Esophagus muscularis mucosa (tissue), 4 donors: ENCODE data around the gene PPP1R37. TPM values are rescaled to one million over a fixed set of nuclear protein-coding genes. Genes with fewer than 3 reads are reported as not detected.

Source experiments
- DNase-seq: peaks from one replicate; pipeline ENCODE4 v3.0.0-alpha.2; 2017; ENCODE audit errors: extremely low spot score
- H3K27ac ChIP-seq, 4 donors: fragments of 200-600 bp; sonication (generic); replicated peaks in 1 of 4; 1 replicate in 3 of 4; 2 replicates in 1 of 4; pipeline ENCODE4 v1.5.1; 2016 to 2019; ENCODE audit warnings: mild to moderate bottlenecking in 1 of 4
- H3K27me3 ChIP-seq, 4 donors: fragments of 200-600 bp; sonication (generic); one replicate each; pipeline versions ENCODE4 v1.5.1 to v1.6.0; 2016 to 2019
- H3K36me3 ChIP-seq, 4 donors: fragments of 200-600 bp; sonication (generic); one replicate each; pipeline ENCODE4 v1.5.1; 2016 to 2019
- H3K4me1 ChIP-seq, 4 donors: fragments of 200-600 bp; sonication (generic); one replicate each; pipeline ENCODE4 v1.5.1; 2016 to 2019
- H3K4me3 ChIP-seq, 4 donors: fragments of 200-600 bp; sonication (generic); 1 replicate in 2 of 4; 2 replicates in 2 of 4; pipeline ENCODE4 v1.5.1; 2016 to 2019; ENCODE audit warnings: mild to moderate bottlenecking in 4 of 4, moderate library complexity in 1 of 4
- H3K9me3 ChIP-seq, 4 donors: fragments of 200-600 bp; sonication (generic); 1 replicate in 3 of 4; 2 replicates in 1 of 4; pipeline ENCODE4 v1.5.1; 2016 to 2019
- CTCF ChIP-seq, 3 experiments: fragments of 200-600 bp in 2 of 3; fragments of 450-650 bp in 1 of 3; sonication (generic) in 2 of 3; IDR thresholded peaks; one replicate each; pipeline ENCODE4 v1.5.1; 2017 to 2019; ENCODE audit warnings: antibody characterized with exemption in 3 of 3, mild to moderate bottlenecking in 2 of 3, moderate library complexity in 1 of 3
- EP300 ChIP-seq: sonication (generic); formaldehyde crosslinking; IDR thresholded peaks from one replicate; pipeline ENCODE4 v1.6.1; 2017; ENCODE audit warnings: antibody characterized with exemption
- POLR2A ChIP-seq: fragments of 450-650 bp; IDR thresholded peaks from one replicate; pipeline ENCODE4 v1.6.1; 2017; ENCODE audit warnings: antibody characterized with exemption, moderate library complexity, mild to moderate bottlenecking, low read depth
- POLR2AphosphoS5 ChIP-seq, 2 donors: sonication (generic); formaldehyde crosslinking; IDR thresholded peaks; one replicate each; pipeline ENCODE4 v1.6.1; 2017; ENCODE audit warnings: antibody characterized with exemption in 2 of 2
- WGBS: methylation state at CpG from one replicate; pipeline ENCODE4 v1.1.5; 2018; 5-methylcytosine and 5-hydroxymethylcytosine counted together
- intact Hi-C: fragments of 100-400 bp; cut with DNase I; formaldehyde crosslinking; loops from one replicate; pipeline ENCODE4 v1.15.1; 2023
- total RNA-seq, 4 donors: library from RNA; depleted of rRNA; stranded (reverse); fragments of >200 nt; gene quantifications; one replicate each; pipeline versions ENCODE4 v1.1.0 to v1.2.1, GENCODE V29; 2016

PPP1R37 gene
- total RNA-seq, 4 donors from 2014 or later: 21.0 to 46.7 (median 28.3) TPM

- H3K27ac ChIP-seq: no peak overlapping the region
- H3K4me3 ChIP-seq: no peak overlapping the region
- intact Hi-C loops: no loop called here
- H3K27me3 ChIP-seq: no peaks in the 10 kb centered on the region
- TF ChIP-seq POLR2A (no peak), CTCF (IDR thresholded peaks at IDR 0.05) (no peak)
- H3K4me1 ChIP-seq: peaks cover 0 to 1% (median under 1%) of the 10 kb centered on the region in 4 donors
- peaks cover 91 to 100% (median 100%) of the 10 kb centered on the region in 4 donors for H3K36me3 ChIP-seq
- DNase-seq: no peak
- WGBS: 80% methylated on average over 9 of the region's 9 CpGs
- no peaks in the 10 kb centered on the region for H3K9me3 ChIP-seq
Observed at GRCh38 chr19:45057444-45057843, 35.5 kb upstream of the PPP1R37 start.

- no peak for DNase-seq
- TF ChIP-seq CTCF (IDR thresholded peaks at IDR 0.05) (no peak), POLR2AphosphoS5 (IDR thresholded peaks at IDR 0.05) (no peak), POLR2A (no peak), EP300 (no peak)
- H3K9me3 ChIP-seq: no peaks in the 10 kb centered on the region
- 85% methylated on average over 14 of the region's 14 CpGs for WGBS
- H3K4me1 ChIP-seq: no peaks in the 10 kb centered on the region
- intact Hi-C loops: no loop called here
- H3K4me3 ChIP-seq: no peak overlapping the region
- peaks cover 86 to 100% (median 99%) of the 10 kb centered on the region in 4 donors for H3K36me3 ChIP-seq
- no peak overlapping the region for H3K27ac ChIP-seq
- H3K27me3 ChIP-seq: no peaks in the 10 kb centered on the region
Observed at GRCh38 chr19:45058622-45059159, 34.3 kb upstream of the PPP1R37 start.

GRCh38 chr19:45059258-45059965, 33.6 kb upstream of the PPP1R37 start:
- no peaks in the 10 kb centered on the region for H3K9me3 ChIP-seq
- H3K27me3 ChIP-seq: no peaks in the 10 kb centered on the region
- no peaks in the 10 kb centered on the region for H3K4me1 ChIP-seq
- 51% methylated on average over 16 of the region's 16 CpGs for WGBS
- H3K4me3 ChIP-seq: no peak overlapping the region
- peak; percentile 94 for DNase-seq
- TF ChIP-seq POLR2A (no peak), CTCF (IDR thresholded peaks at IDR 0.05) (peak; percentile 57 to 89 (median 73))
- intact Hi-C loops: no loop called here
- peaks cover 86 to 100% (median 99%) of the 10 kb centered on the region in 4 donors for H3K36me3 ChIP-seq
- no peak overlapping the region for H3K27ac ChIP-seq

- Histone ChIP-seq H3K27ac (no peak overlapping the region), H3K4me1 (no peaks in the 10 kb centered on the region), H3K27me3 (no peaks in the 10 kb centered on the region), H3K4me3 (no peak overlapping the region), H3K9me3 (no peaks in the 10 kb centered on the region), H3K36me3 (peaks cover 81 to 100% (median 98%) of the 10 kb centered on the region in 4 donors)
- intact Hi-C loops: no loop called here
- 89% methylated on average over 4 of the region's 4 CpGs for WGBS
- DNase-seq: no peak
- no peak for TF ChIP-seq EP300
- no peak for TF ChIP-seq CTCF (IDR thresholded peaks at IDR 0.05)
Observed at GRCh38 chr19:45061965-45062364, 31.0 kb upstream of the PPP1R37 start.
